SH-SY5Y (cell line): Measurements from ENCODE around the gene DNAH8.

ENCODE experiments used
- GATA2 ChIP-seq: IDR thresholded peaks from 2 replicates; pipeline ENCODE4 v1.6.1; 2011; ENCODE audit warnings: mild to moderate bottlenecking, low read depth, low read length
- GATA3 ChIP-seq: IDR thresholded peaks from 2 replicates; pipeline ENCODE4 v1.6.1; 2011; ENCODE audit warnings: low read depth, mild to moderate bottlenecking, low read length, moderate library complexity

The DNAH8 gene

GRCh38 chr6:38814761-38815160 lies 99.7 kb downstream of the DNAH8 start:
- TF ChIP-seq GATA2 (peak; percentile 35; the same call in 1 of the 2 replicates), GATA3 (no peak)

GRCh38 chr6:38815250-38815649 lies 100.1 kb downstream of the DNAH8 start:
- no peak for TF ChIP-seq GATA3
- TF ChIP-seq GATA2 = no peak

- TF ChIP-seq GATA2 (no peak), GATA3 (no peak)
Observed at GRCh38 chr6:38818691-38819090, 103.6 kb downstream of the DNAH8 start.

- TF ChIP-seq GATA3 (no peak), GATA2 (no peak)
Observed at GRCh38 chr6:38822963-38823362, 107.9 kb downstream of the DNAH8 start.

GRCh38 chr6:38824243-38824894 lies 109.3 kb downstream of the DNAH8 start:
- no peak for TF ChIP-seq GATA2
- no peak for TF ChIP-seq GATA3

- TF ChIP-seq GATA3 (no peak), GATA2 (no peak)
Observed at GRCh38 chr6:38827024-38827423, 111.9 kb downstream of the DNAH8 start.

- TF ChIP-seq GATA3 (no peak), GATA2 (no peak)
Observed at GRCh38 chr6:38831865-38832264, 116.8 kb downstream of the DNAH8 start.

- TF ChIP-seq GATA3 = no peak
- TF ChIP-seq GATA2 = no peak
Observed at GRCh38 chr6:38833320-38833719, 118.2 kb downstream of the DNAH8 start.

- TF ChIP-seq GATA2 = no peak
- no peak for TF ChIP-seq GATA3
Observed at GRCh38 chr6:38836585-38836984, 121.5 kb downstream of the DNAH8 start.

GRCh38 chr6:38837101-38837500 lies 122.0 kb downstream of the DNAH8 start:
- TF ChIP-seq GATA3 = no peak
- no peak for TF ChIP-seq GATA2

GRCh38 chr6:38843798-38844197 lies 128.7 kb downstream of the DNAH8 start:
- TF ChIP-seq GATA2 (no peak), GATA3 (no peak)

- TF ChIP-seq GATA2 (no peak), GATA3 (no peak)
Observed at GRCh38 chr6:38845931-38846330, 130.8 kb downstream of the DNAH8 start.

GRCh38 chr6:38846361-38846760 lies 131.2 kb downstream of the DNAH8 start:
- TF ChIP-seq GATA3 (no peak), GATA2 (no peak)

GRCh38 chr6:38846844-38847243 lies 131.7 kb downstream of the DNAH8 start:
- TF ChIP-seq GATA3 (no peak), GATA2 (no peak)

- no peak for TF ChIP-seq GATA2
- TF ChIP-seq GATA3 = no peak
Observed at GRCh38 chr6:38847497-38847896, 132.4 kb downstream of the DNAH8 start.

- TF ChIP-seq GATA3 = no peak
- TF ChIP-seq GATA2 = no peak
Observed at GRCh38 chr6:38848760-38849159, 133.6 kb downstream of the DNAH8 start.
